Endothelial cell of umbilical vein (primary cell): Measurements from ENCODE around the gene PPP1R13L. TPM values are rescaled to one million over a fixed set of nuclear protein-coding genes. Genes with fewer than 3 reads are reported as not detected.

ENCODE experiments used
- BruUV-seq: library from RNA; stranded (reverse); fragments of 400-500 nt; replicated peaks from 2 replicates; lab custom pipeline; 2021; lab: Mats Ljungman, UMichigan
- CTCF ChIA-PET: fragments of 300-600, 350-600 bp; sonication (Branson Sonifier 250); formaldehyde crosslinking; loops from one replicate; lab custom pipeline; 2021; ENCODE audit warnings: antibody characterized with exemption, inconsistent platforms; lab: Charles Lee
- POLR2A ChIA-PET: fragments of 300-600, 350-600 bp; sonication (Branson Sonifier 250); formaldehyde crosslinking; loops from one replicate; lab custom pipeline; 2021; ENCODE audit warnings: antibody characterized with exemption, inconsistent platforms; lab: Charles Lee
- DNase-seq: peaks from one replicate; pipeline ENCODE4 v3.0.0-alpha.2; 2011; ENCODE audit warnings: low read depth, low spot score
- FAIRE-seq: peaks from 2 replicates; lab custom pipeline; 2011; peaks lifted over from hg19 to GRCh38; lab: Jason Lieb, UNC
- H2AFZ ChIP-seq: 2 replicates; pipeline ENCODE4 v1.6.0; 2012; ENCODE audit warnings: low read depth, low read length, control low read depth, inconsistent platforms
- H3K27ac ChIP-seq: 2 replicates; pipeline ENCODE4 v1.5.1; 2011; ENCODE audit warnings: low read depth, mild to moderate bottlenecking, control low read depth, low read length, moderate library complexity; ENCODE audit not compliant: insufficient read depth
- H3K27me3 ChIP-seq, 2 experiments: 2 replicates each; pipeline versions ENCODE4 v1.6.0 to v1.6.1; 2011; ENCODE audit warnings: low read length in 2 of 2, mixed read lengths in 1 of 2; ENCODE audit not compliant: control insufficient read depth in 2 of 2, insufficient read depth in 2 of 2
- H3K36me3 ChIP-seq, 2 experiments: 2 replicates in 1 of 2; 3 replicates in 1 of 2; pipeline ENCODE4 v1.5.1; 2011; ENCODE audit warnings: low read length in 2 of 2, mild to moderate bottlenecking in 1 of 2, moderate library complexity in 1 of 2; ENCODE audit not compliant: control insufficient read depth in 2 of 2, insufficient read depth in 2 of 2; ENCODE audit errors: extremely low read depth in 1 of 2
- H3K4me1 ChIP-seq: 3 replicates; pipeline ENCODE4 v1.5.1; 2011; ENCODE audit warnings: mild to moderate bottlenecking, low read length; ENCODE audit not compliant: control insufficient read depth, insufficient read depth; ENCODE audit errors: extremely low read depth
- H3K4me2 ChIP-seq: 2 replicates; pipeline ENCODE4 v1.6.1; 2011; ENCODE audit warnings: low read length, control low read depth, mixed read lengths; ENCODE audit not compliant: insufficient read depth
- H3K4me3 ChIP-seq, 3 experiments: fragments of 200-600 bp in 1 of 3; sonication (generic), shearing (Covaris generic) in 1 of 3; replicated peaks in 1 of 3; 2 replicates each; pipeline ENCODE4 v1.5.1; 2011 to 2016; ENCODE audit warnings: control low read depth in 3 of 3, low read length in 3 of 3, mild to moderate bottlenecking in 2 of 3, inconsistent platforms in 1 of 3, low read depth in 1 of 3, moderate library complexity in 1 of 3; ENCODE audit not compliant: insufficient read depth in 1 of 3
- H3K79me2 ChIP-seq: 2 replicates; pipeline ENCODE4 v1.6.0; 2012; ENCODE audit warnings: low read length, inconsistent platforms; ENCODE audit not compliant: control insufficient read depth, insufficient read depth
- H3K9ac ChIP-seq: replicated peaks from 2 replicates; pipeline ENCODE3; 2011; ENCODE audit warnings: low read length, control low read depth; ENCODE audit not compliant: insufficient read depth; ENCODE audit errors: extremely low read depth
- H3K9me1 ChIP-seq: replicated peaks from 3 replicates; pipeline ENCODE4 v1.6.0; 2011; ENCODE audit warnings: mild to moderate bottlenecking, low read length; ENCODE audit not compliant: control insufficient read depth, insufficient read depth; ENCODE audit errors: extremely low read depth
- H3K9me3 ChIP-seq: replicated peaks from 2 replicates; pipeline ENCODE4 v1.5.1; 2012; ENCODE audit warnings: low read length, inconsistent platforms; ENCODE audit not compliant: control insufficient read depth, insufficient read depth
- H4K20me1 ChIP-seq: replicated peaks from 2 replicates; pipeline ENCODE3; 2011; ENCODE audit warnings: mild to moderate bottlenecking, low read length; ENCODE audit not compliant: control insufficient read depth, insufficient read depth; ENCODE audit errors: extremely low read depth
- CTCF ChIP-seq, 2 donors: IDR thresholded peaks; 1 replicate in 1 of 2; 2 replicates in 1 of 2; pipeline ENCODE4 v1.5.1; 2011; ENCODE audit warnings: low read length in 2 of 2, mild to moderate bottlenecking in 2 of 2, moderate library complexity in 2 of 2, control low read depth in 1 of 2, inconsistent platforms in 1 of 2, low read depth in 1 of 2; ENCODE audit not compliant: insufficient read depth in 1 of 2; ENCODE audit errors: extremely low read depth in 1 of 2
- EZH2 ChIP-seq: IDR thresholded peaks from 2 replicates; pipeline ENCODE4 v1.6.1; 2012; ENCODE audit warnings: borderline replicate concordance, low read depth, mild to moderate bottlenecking, moderate library complexity, low read length, inconsistent platforms; ENCODE audit not compliant: severe bottlenecking
- FOS ChIP-seq: IDR thresholded peaks from 2 replicates; pipeline ENCODE4 v1.6.1; 2011; ENCODE audit warnings: mild to moderate bottlenecking, low read length, moderate library complexity, borderline replicate concordance; ENCODE audit not compliant: insufficient read depth
- GATA2 ChIP-seq: IDR thresholded peaks from 2 replicates; pipeline ENCODE4 v1.7.0; 2011; ENCODE audit warnings: low read depth, mild to moderate bottlenecking, moderate library complexity, mixed read lengths, low read length; ENCODE audit not compliant: insufficient read length, insufficient read depth
- JUN ChIP-seq: IDR thresholded peaks from 2 replicates; pipeline ENCODE4 v1.6.1; 2011; ENCODE audit warnings: borderline replicate concordance, low read depth; ENCODE audit not compliant: insufficient read length, insufficient read depth
- MAX ChIP-seq: IDR thresholded peaks from 2 replicates; pipeline ENCODE4 v1.6.1; 2011; ENCODE audit not compliant: insufficient read depth, insufficient read length
- MYC ChIP-seq: IDR thresholded peaks from one replicate; pipeline ENCODE4 v1.6.1; 2011; ENCODE audit warnings: mild to moderate bottlenecking, low read depth, low read length
- POLR2A ChIP-seq: IDR thresholded peaks from 2 replicates; pipeline ENCODE4 v1.6.1; 2012; ENCODE audit warnings: low read depth, mild to moderate bottlenecking, control low read depth, low read length
- POLR2AphosphoS5 ChIP-seq: IDR thresholded peaks from 2 replicates; pipeline ENCODE4 v1.6.1; 2012; ENCODE audit warnings: low read depth, mild to moderate bottlenecking, control low read depth, low read length, moderate library complexity; ENCODE audit not compliant: insufficient read depth
- dilution Hi-C: fragments of 300-500 bp; cut with MboI; formaldehyde crosslinking; loops from one replicate; pipeline ENCODE4 v1.15.0; 2019; ENCODE audit warnings: low sequenced_read_pairs; ENCODE audit not compliant: extremely low pct_ligation_motif_present
- intact Hi-C: fragments of 100-400 bp; cut with micrococcal nuclease; formaldehyde crosslinking; loops from one replicate; pipeline ENCODE4 v1.10.0; 2022
- polyA plus RNA-seq, 4 experiments: library from polyadenylated mRNA; depleted of rRNA in 3 of 4; stranded (reverse) in 3 of 4; unstranded in 1 of 4; fragments of >200 nt; gene quantifications; 2 replicates each; pipeline versions ENCODE4 v1.2.1 to v1.2.3, GENCODE V29; 2011 to 2012; ENCODE audit warnings: missing spikeins in 1 of 4
- total RNA-seq: library from RNA; stranded (reverse); gene quantifications from 2 replicates; pipeline ENCODE4 v1.2.3, GENCODE V29; 2021

The PPP1R13L gene
- total and polyA plus RNA-seq, 2 donors (not counting 3 experiments of a cell fraction or from before 2014, with no cell fraction given), result 28.5 to 77.4 TPM

- dilution Hi-C loops, result no loop called here
- Histone ChIP-seq H3K9ac (no peak overlapping the region), H3K27me3 (no peaks in the 10 kb centered on the region), H3K9me1 (no peaks in the 10 kb centered on the region), H2AFZ (no peak overlapping the region), H3K36me3 (peaks cover 0 to 22% of the 10 kb centered on the region in 2 experiments), H3K9me3 (no peaks in the 10 kb centered on the region), H3K4me3 (no peak overlapping the region), H4K20me1 (no peaks in the 10 kb centered on the region), H3K27ac (no peak overlapping the region), H3K4me1 (no peaks in the 10 kb centered on the region), H3K4me2 (no peak overlapping the region), H3K79me2 (no peaks in the 10 kb centered on the region)
- POLR2A ChIA-PET, result no interaction called here
- DNase-seq, result no peak
- intact Hi-C loops, result no loop called here
- CTCF ChIA-PET, result no interaction called here
- TF ChIP-seq MAX (no peak), POLR2AphosphoS5 (no peak), FOS (no peak), GATA2 (no peak), CTCF (IDR thresholded peaks at IDR 0.05; ENCODE audit: extremely low read depth in 1 of 2, insufficient read depth in 1 of 2, low read depth in 1 of 2, low read length in 2 of 2) (no peak), JUN (no peak), POLR2A (no peak), MYC (no peak), EZH2 (no peak)
- FAIRE-seq, result no peak
- no TSS peak for BruUV-seq
These were observed 42.6 kb downstream of the PPP1R13L start for GRCh38 chr19:45362291-45362690.
